ENCODE data around the gene POLR1F.

GRCh38 chr7:19708397-19709248 lies at the start of gene POLR1F:
- peak; percentile 72 to 91 (median 77) for TF ChIP-seq CTCF (IDR thresholded peaks at IDR 0.05)
- peak in 1 of 2 donors; percentile 72 for TF ChIP-seq POLR2A (IDR thresholded peaks at IDR 0.05)
- peak; percentile 93 to 95 for TF ChIP-seq POLR2AphosphoS5 (IDR thresholded peaks at IDR 0.05; ENCODE audit: insufficient read depth in 1 of 2, low read depth in 1 of 2)
